ENCODE data around the gene GNB4. TPM values are rescaled to one million over a fixed set of nuclear protein-coding genes. Genes with fewer than 3 reads are reported as not detected.

The GNB4 gene
- total RNA-seq, 1 donor from 2014 or later: 11.9 TPM

DNA sequence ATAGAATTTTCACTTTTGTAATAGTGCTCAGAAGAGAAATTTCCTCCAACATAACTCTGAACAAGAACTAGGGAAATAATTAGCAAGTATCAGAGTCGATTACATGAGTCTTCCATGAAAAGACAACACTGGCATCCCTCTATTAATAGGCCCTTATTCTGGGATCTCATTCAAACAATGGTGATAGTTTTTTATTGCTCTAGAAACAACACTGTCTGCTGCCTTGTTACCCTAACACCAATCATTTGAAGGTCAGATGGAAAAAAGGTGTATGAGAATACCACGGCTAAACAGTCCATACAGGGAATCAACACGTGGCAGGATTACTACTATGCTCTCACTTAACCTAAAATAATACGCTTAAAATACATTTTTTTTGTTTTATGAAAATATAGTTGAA is 35.9 kb downstream of the GNB4 start:
- H3K4me3 ChIP-seq: no peak overlapping the region
- peaks cover 14% of the 10 kb centered on the region for H3K4me1 ChIP-seq
- H3K36me3 ChIP-seq: peaks cover 45% of the 10 kb centered on the region
- H3K9me3 ChIP-seq (replicated peaks): no peaks in the 10 kb centered on the region
- no peak for DNase-seq
- intact Hi-C loops (cut with micrococcal nuclease): no loop called here
- no peaks in the 10 kb centered on the region for H3K27me3 ChIP-seq (ENCODE audit: low read depth)
- peak overlapping the region; percentile 64 for H3K27ac ChIP-seq (replicated peaks)
- TF ChIP-seq, protein P1, sequence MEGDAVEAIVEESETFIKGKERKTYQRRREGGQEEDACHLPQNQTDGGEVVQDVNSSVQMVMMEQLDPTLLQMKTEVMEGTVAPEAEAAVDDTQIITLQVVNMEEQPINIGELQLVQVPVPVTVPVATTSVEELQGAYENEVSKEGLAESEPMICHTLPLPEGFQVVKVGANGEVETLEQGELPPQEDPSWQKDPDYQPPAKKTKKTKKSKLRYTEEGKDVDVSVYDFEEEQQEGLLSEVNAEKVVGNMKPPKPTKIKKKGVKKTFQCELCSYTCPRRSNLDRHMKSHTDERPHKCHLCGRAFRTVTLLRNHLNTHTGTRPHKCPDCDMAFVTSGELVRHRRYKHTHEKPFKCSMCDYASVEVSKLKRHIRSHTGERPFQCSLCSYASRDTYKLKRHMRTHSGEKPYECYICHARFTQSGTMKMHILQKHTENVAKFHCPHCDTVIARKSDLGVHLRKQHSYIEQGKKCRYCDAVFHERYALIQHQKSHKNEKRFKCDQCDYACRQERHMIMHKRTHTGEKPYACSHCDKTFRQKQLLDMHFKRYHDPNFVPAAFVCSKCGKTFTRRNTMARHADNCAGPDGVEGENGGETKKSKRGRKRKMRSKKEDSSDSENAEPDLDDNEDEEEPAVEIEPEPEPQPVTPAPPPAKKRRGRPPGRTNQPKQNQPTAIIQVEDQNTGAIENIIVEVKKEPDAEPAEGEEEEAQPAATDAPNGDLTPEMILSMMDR (IDR thresholded peaks at IDR 0.05; ENCODE audit: borderline replicate concordance): no peak

DNA sequence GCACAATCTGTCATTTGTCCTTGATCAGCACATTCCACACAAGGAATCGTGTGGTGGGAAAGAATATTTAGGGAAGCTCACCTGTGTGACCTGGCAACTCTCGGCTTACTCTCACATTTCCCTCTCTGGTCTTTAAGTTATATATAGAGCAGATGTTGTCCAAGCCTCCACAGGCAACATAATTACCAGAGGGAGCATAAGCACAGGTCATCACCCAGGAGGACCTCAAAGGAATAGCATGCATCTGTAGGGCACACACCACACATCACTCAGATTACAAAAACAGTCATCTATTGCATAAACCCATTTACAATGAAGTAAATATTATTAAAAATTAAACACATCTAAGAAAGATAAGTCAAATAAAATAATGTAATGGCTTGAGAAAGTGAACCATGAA is 36.5 kb downstream of the GNB4 start:
- intact Hi-C loops (cut with micrococcal nuclease): no loop called here
- H3K27ac ChIP-seq (replicated peaks): peak overlapping the region; percentile 64

GRCh38 chr3:179410999-179411398 is 40.3 kb downstream of the GNB4 start:
- Histone ChIP-seq H3K36me3 (peaks cover 47% of the 10 kb centered on the region), H3K27me3 (ENCODE audit: low read depth) (no peaks in the 10 kb centered on the region), H3K4me3 (no peak overlapping the region), H3K9me3 (replicated peaks) (no peaks in the 10 kb centered on the region), H3K27ac (replicated peaks) (no peak overlapping the region), H3K4me1 (peaks cover 12% of the 10 kb centered on the region)
- DNase-seq: no peak
- intact Hi-C loops (cut with micrococcal nuclease): no loop called here
- TF ChIP-seq, protein P1 (IDR thresholded peaks at IDR 0.05; ENCODE audit: borderline replicate concordance): no peak

More for the DNA sequence above, 36.5 kb downstream of the GNB4 start:
- no peak for DNase-seq
- Histone ChIP-seq H3K9me3 (replicated peaks) (no peaks in the 10 kb centered on the region), H3K4me3 (no peak overlapping the region), H3K4me1 (peaks cover 14% of the 10 kb centered on the region), H3K36me3 (peaks cover 49% of the 10 kb centered on the region), H3K27me3 (ENCODE audit: low read depth) (no peaks in the 10 kb centered on the region)
- TF ChIP-seq, protein P1 (IDR thresholded peaks at IDR 0.05; ENCODE audit: borderline replicate concordance): no peak

GRCh38 chr3:179410331-179410730 is 40.9 kb downstream of the GNB4 start:
- no peak overlapping the region for H3K27ac ChIP-seq (replicated peaks)
- intact Hi-C loops (cut with micrococcal nuclease): no loop called here
- H3K4me1 ChIP-seq: peaks cover 7% of the 10 kb centered on the region
- peaks cover 54% of the 10 kb centered on the region for H3K36me3 ChIP-seq
- no peak overlapping the region for H3K4me3 ChIP-seq
- no peak for DNase-seq
- H3K27me3 ChIP-seq (ENCODE audit: low read depth): no peaks in the 10 kb centered on the region
- no peaks in the 10 kb centered on the region for H3K9me3 ChIP-seq (replicated peaks)
- TF ChIP-seq, protein P1 (IDR thresholded peaks at IDR 0.05; ENCODE audit: borderline replicate concordance): no peak

- no peak overlapping the region for H3K27ac ChIP-seq (replicated peaks)
- intact Hi-C loops (cut with micrococcal nuclease): no loop called here
Measured at GRCh38 chr3:179404307-179404706, 47.0 kb downstream of the GNB4 start.

More at GRCh38 chr3:179404307-179404706, 47.0 kb downstream of the GNB4 start:
- no peak for DNase-seq
- TF ChIP-seq, protein P1 (IDR thresholded peaks at IDR 0.05; ENCODE audit: borderline replicate concordance): no peak
- Histone ChIP-seq H3K9me3 (replicated peaks) (no peaks in the 10 kb centered on the region), H3K4me3 (no peak overlapping the region), H3K4me1 (no peaks in the 10 kb centered on the region), H3K27me3 (ENCODE audit: low read depth) (no peaks in the 10 kb centered on the region), H3K36me3 (peaks cover 68% of the 10 kb centered on the region)

Measured in left ventricle myocardium inferior (tissue), 1 donor.